ENCODE data around the gene SLC24A3. TPM values are rescaled to one million over a fixed set of nuclear protein-coding genes. Genes with fewer than 3 reads are reported as not detected.

SLC24A3 gene
- polyA plus RNA-seq, 1 experiment: 1.7 TPM

DNA sequence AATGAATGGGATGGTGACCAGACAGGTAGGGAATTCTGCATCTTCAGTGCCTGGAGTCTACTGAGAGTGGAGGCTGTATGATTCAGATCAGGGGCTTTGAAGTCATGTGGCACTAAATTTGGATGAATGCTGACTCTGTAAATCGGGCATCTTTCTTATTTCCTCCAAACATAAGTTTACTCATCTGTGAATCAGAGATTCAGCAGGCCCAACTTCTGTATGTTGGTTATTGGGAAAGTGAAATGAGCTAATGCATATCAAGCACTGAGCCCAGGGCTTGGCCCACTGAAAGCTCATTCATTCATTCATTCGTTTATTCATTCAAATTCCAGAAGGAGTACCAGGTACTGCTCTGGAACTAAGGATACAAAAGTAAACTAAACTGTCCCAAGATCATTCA, 353.3 kb downstream of the SLC24A3 start:
- POLR2A ChIA-PET: no interaction called here
- CTCF ChIA-PET: no interaction called here
- no peak for DNase-seq (ENCODE audit: low read depth)

DNA sequence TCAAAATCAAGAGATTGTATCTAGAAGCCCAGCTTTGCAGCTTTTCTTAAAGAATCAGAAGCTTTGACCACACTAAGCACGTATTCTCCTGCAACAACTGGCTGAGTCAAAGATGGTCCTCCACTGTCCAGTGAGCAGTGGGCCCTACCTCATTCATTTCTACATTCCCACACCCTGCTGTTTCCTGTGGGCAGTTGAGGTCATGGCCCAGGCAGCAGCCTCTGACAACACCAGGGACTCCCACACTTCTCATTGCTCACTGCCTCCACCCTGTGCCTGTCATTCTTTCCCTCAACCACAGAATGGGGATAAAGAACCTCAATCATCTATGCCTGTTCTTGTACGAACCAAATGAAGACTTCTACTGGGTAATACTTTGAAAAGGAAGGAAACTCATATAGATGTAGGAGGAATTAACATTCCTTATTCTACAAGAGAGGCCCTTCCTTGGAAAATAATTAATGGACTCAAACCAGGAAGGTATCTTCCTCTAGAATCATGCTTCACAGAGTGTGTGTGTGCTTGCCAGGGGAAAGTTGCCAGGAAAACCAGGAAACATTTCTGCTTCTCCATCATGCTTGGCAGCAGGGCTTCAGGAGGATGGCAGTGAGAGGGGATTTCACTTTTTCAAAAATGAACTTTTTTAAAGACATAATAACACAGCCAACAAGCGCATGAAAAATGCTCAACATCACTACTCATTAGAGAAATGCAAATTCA, 353.9 kb downstream of the SLC24A3 start:
- Histone ChIP-seq H3K36me3 (ENCODE audit: control insufficient read depth, insufficient read depth, low read length) (no peaks in the 10 kb centered on the region), H3K4me3 (ENCODE audit: low read depth, low read length) (no peak overlapping the region), H3K27me3 (ENCODE audit: control insufficient read depth, insufficient read depth, low read length) (no peaks in the 10 kb centered on the region)
- POLR2A ChIA-PET: no interaction called here
- CTCF ChIA-PET: no interaction called here
- DNase-seq (ENCODE audit: low read depth): no peak
- TF ChIP-seq, protein P1, sequence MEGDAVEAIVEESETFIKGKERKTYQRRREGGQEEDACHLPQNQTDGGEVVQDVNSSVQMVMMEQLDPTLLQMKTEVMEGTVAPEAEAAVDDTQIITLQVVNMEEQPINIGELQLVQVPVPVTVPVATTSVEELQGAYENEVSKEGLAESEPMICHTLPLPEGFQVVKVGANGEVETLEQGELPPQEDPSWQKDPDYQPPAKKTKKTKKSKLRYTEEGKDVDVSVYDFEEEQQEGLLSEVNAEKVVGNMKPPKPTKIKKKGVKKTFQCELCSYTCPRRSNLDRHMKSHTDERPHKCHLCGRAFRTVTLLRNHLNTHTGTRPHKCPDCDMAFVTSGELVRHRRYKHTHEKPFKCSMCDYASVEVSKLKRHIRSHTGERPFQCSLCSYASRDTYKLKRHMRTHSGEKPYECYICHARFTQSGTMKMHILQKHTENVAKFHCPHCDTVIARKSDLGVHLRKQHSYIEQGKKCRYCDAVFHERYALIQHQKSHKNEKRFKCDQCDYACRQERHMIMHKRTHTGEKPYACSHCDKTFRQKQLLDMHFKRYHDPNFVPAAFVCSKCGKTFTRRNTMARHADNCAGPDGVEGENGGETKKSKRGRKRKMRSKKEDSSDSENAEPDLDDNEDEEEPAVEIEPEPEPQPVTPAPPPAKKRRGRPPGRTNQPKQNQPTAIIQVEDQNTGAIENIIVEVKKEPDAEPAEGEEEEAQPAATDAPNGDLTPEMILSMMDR (IDR thresholded peaks at IDR 0.05; ENCODE audit: insufficient read depth, low read depth, low read length): no peak

More for the DNA sequence above, 353.3 kb downstream of the SLC24A3 start:
- Histone ChIP-seq H3K4me3 (ENCODE audit: low read depth, low read length) (no peak overlapping the region), H3K27me3 (ENCODE audit: control insufficient read depth, insufficient read depth, low read length) (no peaks in the 10 kb centered on the region), H3K36me3 (ENCODE audit: control insufficient read depth, insufficient read depth, low read length) (no peaks in the 10 kb centered on the region)
- TF ChIP-seq, protein P1 (IDR thresholded peaks at IDR 0.05; ENCODE audit: insufficient read depth, low read depth, low read length): no peak

DNA sequence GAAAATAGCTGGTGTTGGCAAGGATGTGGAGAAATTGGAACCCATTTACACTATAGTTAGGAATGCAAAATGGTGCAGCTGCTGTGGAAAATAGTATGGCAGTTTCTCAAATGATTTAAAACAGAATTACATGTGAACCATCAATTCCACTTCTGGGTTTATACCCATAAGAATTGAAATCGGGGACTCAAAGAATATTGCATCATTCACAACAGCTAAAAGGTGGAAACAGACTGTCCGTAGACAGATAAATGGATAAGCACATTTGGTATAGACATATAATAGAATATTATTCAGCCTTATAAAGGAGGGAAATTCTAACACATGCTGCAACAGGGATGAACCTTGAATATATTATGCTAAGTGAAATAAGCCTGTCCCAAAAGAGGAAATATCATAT, 355.7 kb downstream of the SLC24A3 start:
- DNase-seq (ENCODE audit: low read depth): no peak
- Histone ChIP-seq H3K36me3 (ENCODE audit: control insufficient read depth, insufficient read depth, low read length) (no peaks in the 10 kb centered on the region), H3K4me3 (ENCODE audit: low read depth, low read length) (no peak overlapping the region), H3K27me3 (ENCODE audit: control insufficient read depth, insufficient read depth, low read length) (no peaks in the 10 kb centered on the region)
- TF ChIP-seq, protein P1 (IDR thresholded peaks at IDR 0.05; ENCODE audit: insufficient read depth, low read depth, low read length): no peak
- ChIA-PET POLR2A (no interaction called here), CTCF (no interaction called here)

DNA sequence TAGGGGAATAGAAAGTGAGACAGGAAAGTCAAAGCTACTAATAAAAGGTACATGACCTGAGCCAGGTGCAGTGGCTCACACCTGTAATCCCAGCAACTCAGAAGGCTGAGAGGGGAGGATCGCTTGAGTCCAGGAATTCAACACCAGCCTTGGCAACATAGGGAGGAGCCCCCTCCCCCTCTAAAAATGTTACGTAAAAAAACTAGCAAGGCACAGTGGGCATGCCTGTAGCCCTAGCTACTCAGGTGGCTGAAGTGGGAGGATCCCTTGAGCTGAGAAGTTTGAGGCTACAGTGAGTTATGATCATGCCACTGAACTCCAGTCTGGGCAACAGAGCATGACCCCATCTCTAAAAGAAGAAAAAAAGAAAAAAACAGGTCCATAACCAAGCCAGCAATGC, 359.6 kb downstream of the SLC24A3 start:
- ChIA-PET CTCF (interaction anchor here (3.7 kb wide), 1 partner anchor 12 kb away, joined by 18 read pairs; no protein-coding TSS in a partner anchor), POLR2A (no interaction called here)
- DNase-seq (ENCODE audit: low read depth): no peak
- Histone ChIP-seq H3K27me3 (ENCODE audit: control insufficient read depth, insufficient read depth, low read length) (no peaks in the 10 kb centered on the region), H3K36me3 (ENCODE audit: control insufficient read depth, insufficient read depth, low read length) (no peaks in the 10 kb centered on the region), H3K4me3 (ENCODE audit: low read depth, low read length) (no peak overlapping the region)
- TF ChIP-seq, protein P1 (IDR thresholded peaks at IDR 0.05; ENCODE audit: insufficient read depth, low read depth, low read length): no peak

DNA sequence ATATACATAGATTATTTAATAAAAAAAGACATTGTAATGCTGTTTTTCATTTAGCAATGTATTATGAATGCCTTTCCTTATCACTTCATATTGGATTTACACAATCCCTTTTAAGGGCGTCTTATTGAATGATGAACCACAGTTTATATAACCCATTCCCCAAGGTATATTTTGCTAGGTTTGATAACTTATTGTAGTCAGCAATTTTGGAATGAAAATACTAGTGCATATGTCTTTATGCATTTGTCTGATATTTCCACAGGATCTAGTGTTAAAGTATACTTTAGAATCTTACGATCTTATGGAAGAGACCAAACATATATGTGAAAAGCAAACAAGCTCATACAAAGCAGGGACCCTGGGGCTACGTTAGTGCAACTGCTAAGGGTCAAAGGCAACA, 365.2 kb downstream of the SLC24A3 start:
- H3K27me3 ChIP-seq (ENCODE audit: control insufficient read depth, insufficient read depth, low read length): no peaks in the 10 kb centered on the region
- TF ChIP-seq, protein P1 (IDR thresholded peaks at IDR 0.05; ENCODE audit: insufficient read depth, low read depth, low read length): no peak
- no peaks in the 10 kb centered on the region for H3K36me3 ChIP-seq (ENCODE audit: control insufficient read depth, insufficient read depth, low read length)
- H3K4me3 ChIP-seq (ENCODE audit: low read depth, low read length): no peak overlapping the region
- no peak for DNase-seq (ENCODE audit: low read depth)
- POLR2A ChIA-PET: no interaction called here
- CTCF ChIA-PET: no interaction called here

Data from BJ (cell line).